OCI-LY1 (cell line): ENCODE data around the gene NOP58.
A peak's percentile ranks its signal among the peaks of the same experiment; 100 is the strongest.
"Not testable (repeated sequence)": the region's sequence is repeated elsewhere in the genome, so short reads cannot be mapped to it uniquely, and the experiment has no call there.

Experiments used
- H2AFZ ChIP-seq: fragments of 200-600 bp; sonication (generic), shearing (Covaris generic); 2 replicates; pipeline ENCODE4 v1.6.0; 2014; ENCODE audit warnings: antibody characterized with exemption, mild to moderate bottlenecking, low read length
- H3F3A ChIP-seq: fragments of 200-600 bp; sonication (generic), shearing (Covaris generic); 2 replicates; pipeline ENCODE4 v1.6.0; 2014; ENCODE audit warnings: mild to moderate bottlenecking, antibody characterized with exemption, low read length, moderate library complexity; ENCODE audit not compliant: insufficient read depth
- H3K27ac ChIP-seq: fragments of 200-600 bp; sonication (generic); 2 replicates; pipeline ENCODE4 v1.5.1; 2014; ENCODE audit warnings: low read length, mixed run types, mild to moderate bottlenecking, low read depth; ENCODE audit not compliant: poor library complexity, severe bottlenecking
- H3K27me3 ChIP-seq: fragments of 200-600 bp; sonication (generic); 2 replicates; pipeline ENCODE4 v1.6.0; 2014; ENCODE audit warnings: antibody characterized with exemption, mild to moderate bottlenecking, low read length, moderate library complexity; ENCODE audit not compliant: insufficient read depth
- H3K36me3 ChIP-seq: fragments of 200-600 bp; sonication (generic); 2 replicates; pipeline ENCODE4 v1.6.1; 2014; ENCODE audit warnings: mild to moderate bottlenecking, antibody characterized with exemption, low read length, moderate library complexity, mixed read lengths; ENCODE audit not compliant: insufficient read depth
- H3K4me1 ChIP-seq: fragments of 200-600 bp; sonication (generic); 2 replicates; pipeline ENCODE4 v1.5.1; 2014; ENCODE audit warnings: mild to moderate bottlenecking, low read length, moderate library complexity; ENCODE audit not compliant: insufficient read depth, severe bottlenecking
- H3K4me2 ChIP-seq: fragments of 200-600 bp; sonication (generic), shearing (Covaris generic); 2 replicates; pipeline ENCODE4 v1.6.1; 2014; ENCODE audit warnings: low read length
- H3K4me3 ChIP-seq: fragments of 200-600 bp; sonication (generic); 2 replicates; pipeline ENCODE4 v1.5.1; 2014; ENCODE audit warnings: low read length, low read depth, mild to moderate bottlenecking, mixed read lengths; ENCODE audit not compliant: poor library complexity, severe bottlenecking
- H3K79me2 ChIP-seq: fragments of 200-600 bp; shearing (Covaris generic); 2 replicates; pipeline ENCODE4 v1.6.1; 2016; ENCODE audit warnings: mixed run types, low read length, mixed read lengths; ENCODE audit not compliant: insufficient read depth
- H3K9ac ChIP-seq: fragments of 200-600 bp; sonication (generic), shearing (Covaris generic); 2 replicates; pipeline ENCODE4 v1.6.1; 2014; ENCODE audit warnings: mild to moderate bottlenecking, low read length, mixed read lengths
- H3K9me2 ChIP-seq: fragments of 200-600 bp; sonication (generic), shearing (Covaris generic); 2 replicates; pipeline ENCODE4 v1.6.1; 2014; ENCODE audit warnings: low read depth, mild to moderate bottlenecking, low read length, mixed read lengths
- H3K9me3 ChIP-seq: fragments of 200-600 bp; shearing (Covaris generic); 2 replicates; pipeline ENCODE4 v1.6.1; 2014; ENCODE audit warnings: low read length, mixed read lengths
- H4K20me1 ChIP-seq: fragments of 200-600 bp; sonication (generic), shearing (Covaris generic); 2 replicates; pipeline ENCODE4 v1.6.0; 2016; ENCODE audit warnings: mild to moderate bottlenecking, low read length; ENCODE audit not compliant: insufficient read depth
- EZH2 ChIP-seq: fragments of 200-600 bp; sonication (generic), shearing (Covaris generic); IDR thresholded peaks from 2 replicates; pipeline ENCODE4 v1.8.0; 2017; ENCODE audit warnings: borderline replicate concordance, mixed run types, mild to moderate bottlenecking, antibody characterized with exemption, low read length, moderate library complexity, mixed read lengths
- TF ChIP-seq, protein P1 (sequence below): fragments of 200-600 bp; sonication (generic), shearing (Covaris generic); IDR thresholded peaks from 2 replicates; pipeline ENCODE4 v1.5.1; 2017; ENCODE audit warnings: mild to moderate bottlenecking, antibody characterized with exemption, low read length, moderate library complexity, mixed read lengths

The NOP58 gene

DNA sequence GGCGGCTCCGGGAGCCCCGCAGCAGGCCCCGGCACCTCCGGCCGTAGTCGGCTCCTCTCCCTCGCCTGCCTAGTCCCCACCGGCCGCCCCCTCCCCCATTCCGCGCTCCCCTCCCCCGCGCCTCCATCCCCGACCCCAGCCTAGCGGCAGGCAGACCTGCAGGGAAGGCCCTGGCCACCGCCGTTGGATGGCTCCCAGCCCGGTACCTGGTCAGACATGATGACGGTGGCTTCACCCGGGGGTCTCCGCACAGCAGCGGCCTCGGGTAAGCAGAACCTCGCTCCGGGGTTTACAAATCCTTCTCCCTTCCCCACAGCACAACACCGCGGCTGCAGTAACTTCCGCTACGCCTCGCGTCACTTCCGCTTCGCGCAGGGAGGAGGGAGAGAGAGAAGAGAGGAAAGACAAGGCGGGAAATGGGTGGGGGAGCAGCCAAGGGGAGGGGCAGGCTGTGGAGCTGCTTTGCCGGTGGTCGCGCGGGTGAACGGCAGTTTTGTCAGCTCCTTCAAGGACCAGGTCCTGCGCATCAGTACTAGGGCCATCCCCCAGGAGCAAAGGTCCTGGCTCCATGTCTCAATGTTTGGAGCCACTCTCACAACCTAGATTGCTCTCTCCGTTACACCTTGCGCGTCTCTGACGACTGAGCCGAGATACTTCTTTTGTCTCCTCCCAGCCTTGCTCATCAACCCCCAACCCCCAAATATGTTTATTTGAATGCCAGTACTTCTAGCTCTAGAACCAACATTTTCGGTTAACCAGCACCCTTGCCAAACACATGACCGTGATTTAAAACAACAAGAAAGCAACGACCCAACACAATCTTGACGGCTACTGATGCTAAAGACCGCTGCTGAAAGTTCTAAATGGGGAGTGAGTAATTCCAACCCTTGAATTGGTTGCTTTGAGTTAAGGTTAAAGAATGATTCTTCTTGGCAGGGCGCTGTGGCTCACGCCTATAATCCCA lies 27.0 kb upstream of the NOP58 start, which contains the start of gene SUMO1:
Gene SUMO1, minus strand, starts transcription at position 364 of the 964 bp plus-strand sequence. Its CDS starts 146 bp downstream, at position 218.
- TF ChIP-seq EZH2 = no peak
- TF ChIP-seq, protein P1, sequence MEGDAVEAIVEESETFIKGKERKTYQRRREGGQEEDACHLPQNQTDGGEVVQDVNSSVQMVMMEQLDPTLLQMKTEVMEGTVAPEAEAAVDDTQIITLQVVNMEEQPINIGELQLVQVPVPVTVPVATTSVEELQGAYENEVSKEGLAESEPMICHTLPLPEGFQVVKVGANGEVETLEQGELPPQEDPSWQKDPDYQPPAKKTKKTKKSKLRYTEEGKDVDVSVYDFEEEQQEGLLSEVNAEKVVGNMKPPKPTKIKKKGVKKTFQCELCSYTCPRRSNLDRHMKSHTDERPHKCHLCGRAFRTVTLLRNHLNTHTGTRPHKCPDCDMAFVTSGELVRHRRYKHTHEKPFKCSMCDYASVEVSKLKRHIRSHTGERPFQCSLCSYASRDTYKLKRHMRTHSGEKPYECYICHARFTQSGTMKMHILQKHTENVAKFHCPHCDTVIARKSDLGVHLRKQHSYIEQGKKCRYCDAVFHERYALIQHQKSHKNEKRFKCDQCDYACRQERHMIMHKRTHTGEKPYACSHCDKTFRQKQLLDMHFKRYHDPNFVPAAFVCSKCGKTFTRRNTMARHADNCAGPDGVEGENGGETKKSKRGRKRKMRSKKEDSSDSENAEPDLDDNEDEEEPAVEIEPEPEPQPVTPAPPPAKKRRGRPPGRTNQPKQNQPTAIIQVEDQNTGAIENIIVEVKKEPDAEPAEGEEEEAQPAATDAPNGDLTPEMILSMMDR = no peak
- Histone ChIP-seq H3K79me2 (peaks cover 43% of the 10 kb centered on the region), H2AFZ (peak within 1 kb of the TSS; percentile 88; the same call in 1 of the 2 replicates)

DNA sequence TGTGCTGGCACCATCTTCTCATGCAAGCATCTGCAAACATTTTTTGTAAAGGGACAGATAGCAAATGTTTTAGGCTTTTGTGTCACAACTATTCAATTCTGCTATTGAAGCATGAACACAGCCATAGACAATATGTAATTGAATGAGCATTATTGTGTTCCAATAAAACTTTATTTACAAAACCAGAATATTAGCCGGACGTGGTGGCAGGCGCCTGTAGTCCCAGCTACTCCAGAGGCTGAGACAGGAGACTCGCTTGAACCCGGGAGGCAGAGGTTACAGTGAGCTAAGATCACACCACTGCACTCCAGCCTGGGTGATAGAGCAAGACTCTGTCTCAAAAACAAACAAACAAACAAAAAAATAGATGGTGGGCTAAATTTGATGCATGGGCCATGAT lies 17.9 kb upstream of the NOP58 start:
- not testable (repeated sequence) for H3K79me2 ChIP-seq, H2AFZ ChIP-seq, H3K27me3 ChIP-seq, H3K9me2 ChIP-seq, H3K4me3 ChIP-seq, H3F3A ChIP-seq, H3K9ac ChIP-seq, H3K4me2 ChIP-seq, H3K27ac ChIP-seq, H3K36me3 ChIP-seq, H4K20me1 ChIP-seq, H3K9me3 ChIP-seq, H3K4me1 ChIP-seq

More for the DNA sequence above, 27.0 kb upstream of the NOP58 start, which contains the start of gene SUMO1:
- no peaks in the 10 kb centered on the region for H4K20me1 ChIP-seq
- H3K9me3 ChIP-seq = no peaks in the 10 kb centered on the region; the same call in 1 of the 2 replicates
- H3K4me3 ChIP-seq = peak within 1 kb of the TSS; percentile 73
- peak within 1 kb of the TSS; percentile 47 for H3K27ac ChIP-seq
- peak within 1 kb of the TSS; percentile 78 for H3K9ac ChIP-seq
- H3K27me3 ChIP-seq = no peaks in the 10 kb centered on the region
- no peaks in the 10 kb centered on the region for H3K36me3 ChIP-seq
- no peaks in the 10 kb centered on the region for H3K9me2 ChIP-seq
- H3K4me1 ChIP-seq = peaks cover 25% of the 10 kb centered on the region
- peak within 1 kb of the TSS; percentile 92 for H3K4me2 ChIP-seq
- H3F3A ChIP-seq = no peaks in the 10 kb centered on the region

DNA sequence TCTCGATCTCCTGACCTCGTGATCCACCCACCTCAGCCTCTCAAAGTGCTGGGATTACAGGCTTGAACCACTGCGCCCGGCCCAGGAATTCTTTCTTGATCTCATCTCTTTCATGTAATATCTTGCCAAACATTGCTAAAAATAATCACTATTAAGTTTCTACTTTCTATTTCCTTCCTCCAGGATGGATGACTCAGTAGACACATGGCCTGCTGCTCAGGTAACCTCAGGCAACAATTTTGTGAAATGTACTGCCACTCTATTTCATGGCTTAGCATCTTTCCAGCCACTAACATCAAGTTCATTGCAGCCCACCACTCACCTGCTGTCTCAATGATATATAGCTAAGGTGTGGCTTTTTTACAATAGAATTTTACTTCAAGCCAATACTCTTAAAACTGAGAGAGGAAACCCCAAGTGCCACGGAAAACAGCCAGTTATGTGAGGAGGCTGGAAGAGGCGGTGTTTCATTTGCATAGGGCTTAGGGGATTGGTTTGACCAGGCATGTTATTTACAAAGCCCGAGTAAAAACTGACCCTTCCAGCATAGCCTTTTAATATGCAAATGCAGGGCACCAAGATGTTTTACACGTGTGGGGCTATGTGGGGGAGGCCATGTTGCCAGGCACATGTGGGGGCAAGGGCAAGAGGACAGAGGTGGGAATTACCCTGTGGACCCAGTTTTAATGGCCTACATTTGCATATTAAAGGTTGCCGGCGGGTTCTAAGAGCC lies 15.9 kb upstream of the NOP58 start:
- H3K9ac ChIP-seq = no peak overlapping the region
- H3K4me3 ChIP-seq = no peak overlapping the region
- TF ChIP-seq EZH2 = no peak
- TF ChIP-seq, protein P1 = no peak
- no peaks in the 10 kb centered on the region; the same call in 1 of the 2 replicates for H3K36me3 ChIP-seq
- H3K27ac ChIP-seq = no peak overlapping the region
- H2AFZ ChIP-seq = no peak overlapping the region
- no peaks in the 10 kb centered on the region for H3F3A ChIP-seq
- no peaks in the 10 kb centered on the region for H3K79me2 ChIP-seq
- no peaks in the 10 kb centered on the region for H3K4me1 ChIP-seq
- no peaks in the 10 kb centered on the region for H4K20me1 ChIP-seq
- no peaks in the 10 kb centered on the region for H3K9me3 ChIP-seq
- no peaks in the 10 kb centered on the region for H3K9me2 ChIP-seq
- no peaks in the 10 kb centered on the region for H3K27me3 ChIP-seq
- no peak overlapping the region for H3K4me2 ChIP-seq
